Heart left ventricle (tissue), 13 donors: ENCODE results near the gene P2RY14.

Experiments
- POLR2A ChIP-seq, 2 donors: fragments of 450-650 bp; IDR thresholded peaks; one replicate each; pipeline ENCODE4 v1.6.1; 2017; ENCODE audit warnings: antibody characterized with exemption in 2 of 2, mild to moderate bottlenecking in 2 of 2, moderate library complexity in 2 of 2
- TF ChIP-seq, protein P1 (sequence below), 12 donors: fragments of 200-600 bp; sonication (generic) in 4 of 12; IDR thresholded peaks; one replicate each; pipeline versions ENCODE4 v1.5.0 to v1.8.0; 2018 to 2022; ENCODE audit warnings: antibody characterized with exemption in 12 of 12, mild to moderate bottlenecking in 5 of 12
- donor health status: ischemic (EF 13 %, LVEDD 7.1; RV severe dilation, severe dysfunction).
- donor health status: DM: no; HTN: yes; CAD: no.
- donor health status: DM: no; HTN: no; CAD: no.
- donor health status: ischemic (EF 25% LVEDD 6.9; RV normal size, moderate dysfunction).
- donor health status: ischemic (EF 25% LVEDD 5.7; RV mildly dilated, moderate dysfunction).
- donor health status: ischemic (EF 35%, LVEDD 5.7; RV mildly dilated, moderate dysfunction).
- donor health status: nonischemic (EF 11% LVEDD 7.7; RV severe dilation, severe dysfunction).
- donor health status: DM: yes; HTN: yes; CAD: no.
- donor health status: PGD.
- donor health status: ischemic (EF 29% LVEDD 5.4; RV normal size, mild dysfunction).
- donor health status: nonischemic (EF 23%, LVEDD 6.1; RV moderate dilation, normal function).

DNA sequence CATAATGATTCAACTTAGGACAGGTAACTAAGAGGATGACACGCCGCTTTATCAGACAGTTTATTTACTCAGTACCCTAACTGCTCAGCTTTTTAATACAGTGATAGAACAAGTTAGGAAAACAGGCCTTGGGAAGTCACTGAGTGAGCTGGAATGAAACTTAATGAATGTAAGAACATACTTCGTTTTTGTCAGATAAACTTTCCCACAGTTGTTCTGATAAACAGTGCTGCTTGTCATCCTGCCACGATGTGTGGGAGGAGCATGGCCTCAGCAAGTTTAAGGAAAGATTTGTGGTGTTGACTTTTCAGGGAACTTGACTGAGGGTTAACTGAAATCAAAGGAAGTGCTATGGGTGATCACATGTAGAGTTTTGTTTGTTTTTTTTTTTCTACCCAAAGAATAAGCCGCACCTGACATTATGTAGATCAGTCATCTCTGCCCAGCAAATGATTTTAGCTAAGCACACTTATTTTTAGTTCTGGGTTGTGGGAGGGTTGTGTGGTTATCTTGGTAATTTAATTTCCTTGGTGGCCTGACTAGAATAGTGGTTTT lies 5.6 kb upstream of the P2RY14 start:
- TF ChIP-seq, protein P1, sequence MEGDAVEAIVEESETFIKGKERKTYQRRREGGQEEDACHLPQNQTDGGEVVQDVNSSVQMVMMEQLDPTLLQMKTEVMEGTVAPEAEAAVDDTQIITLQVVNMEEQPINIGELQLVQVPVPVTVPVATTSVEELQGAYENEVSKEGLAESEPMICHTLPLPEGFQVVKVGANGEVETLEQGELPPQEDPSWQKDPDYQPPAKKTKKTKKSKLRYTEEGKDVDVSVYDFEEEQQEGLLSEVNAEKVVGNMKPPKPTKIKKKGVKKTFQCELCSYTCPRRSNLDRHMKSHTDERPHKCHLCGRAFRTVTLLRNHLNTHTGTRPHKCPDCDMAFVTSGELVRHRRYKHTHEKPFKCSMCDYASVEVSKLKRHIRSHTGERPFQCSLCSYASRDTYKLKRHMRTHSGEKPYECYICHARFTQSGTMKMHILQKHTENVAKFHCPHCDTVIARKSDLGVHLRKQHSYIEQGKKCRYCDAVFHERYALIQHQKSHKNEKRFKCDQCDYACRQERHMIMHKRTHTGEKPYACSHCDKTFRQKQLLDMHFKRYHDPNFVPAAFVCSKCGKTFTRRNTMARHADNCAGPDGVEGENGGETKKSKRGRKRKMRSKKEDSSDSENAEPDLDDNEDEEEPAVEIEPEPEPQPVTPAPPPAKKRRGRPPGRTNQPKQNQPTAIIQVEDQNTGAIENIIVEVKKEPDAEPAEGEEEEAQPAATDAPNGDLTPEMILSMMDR (IDR thresholded peaks at IDR 0.05), result no peak
- TF ChIP-seq POLR2A (IDR thresholded peaks at IDR 0.05), result no peak
